Measurements from ENCODE around the gene CFAP99. TPM values are rescaled to one million over a fixed set of nuclear protein-coding genes. Genes with fewer than 3 reads are reported as not detected.

CFAP99 gene
- total RNA-seq, 1 donor from 2014 or later: not detected

- DNase-seq (ENCODE audit: low spot score): no peak
- H3K4me1 Mint-ChIP-seq (ENCODE audit: low read depth): peaks cover 43% of the 10 kb centered on the region
- H3K27me3 Mint-ChIP-seq (ENCODE audit: low read depth): no peaks in the 10 kb centered on the region
- intact Hi-C loops (cut with micrococcal nuclease): no loop called here
- H3K4me3 Mint-ChIP-seq (ENCODE audit: low read depth): no peak overlapping the region
- no peaks in the 10 kb centered on the region for H3K36me3 Mint-ChIP-seq (ENCODE audit: low read depth)
- no peak overlapping the region for H3K27ac Mint-ChIP-seq
- no peaks in the 10 kb centered on the region for H3K9me3 Mint-ChIP-seq
Measured at GRCh38 chr4:2408401-2408958, 10.3 kb upstream of the CFAP99 start.

- Mint-ChIP-seq H3K27ac (peak overlapping the region; percentile 9), H3K27me3 (ENCODE audit: low read depth) (no peaks in the 10 kb centered on the region), H3K4me1 (ENCODE audit: low read depth) (peaks cover 48% of the 10 kb centered on the region), H3K9me3 (no peaks in the 10 kb centered on the region), H3K36me3 (ENCODE audit: low read depth) (no peaks in the 10 kb centered on the region), H3K4me3 (ENCODE audit: low read depth) (no peak overlapping the region)
- DNase-seq (ENCODE audit: low spot score): no peak
- intact Hi-C loops (cut with micrococcal nuclease): no loop called here
Measured at GRCh38 chr4:2408976-2409375, 9.8 kb upstream of the CFAP99 start.

- Mint-ChIP-seq H3K4me1 (ENCODE audit: low read depth) (peaks cover 52% of the 10 kb centered on the region), H3K27ac (no peak overlapping the region), H3K9me3 (no peaks in the 10 kb centered on the region), H3K4me3 (ENCODE audit: low read depth) (no peak overlapping the region), H3K36me3 (ENCODE audit: low read depth) (no peaks in the 10 kb centered on the region), H3K27me3 (ENCODE audit: low read depth) (no peaks in the 10 kb centered on the region)
- DNase-seq (ENCODE audit: low spot score): no peak
- intact Hi-C loops (cut with micrococcal nuclease): no loop called here
Measured at GRCh38 chr4:2409381-2409783, 9.4 kb upstream of the CFAP99 start.

- H3K27me3 Mint-ChIP-seq (ENCODE audit: low read depth): peaks cover 8% of the 10 kb centered on the region
- H3K9me3 Mint-ChIP-seq: no peaks in the 10 kb centered on the region
- DNase-seq (ENCODE audit: low spot score): no peak
- peaks cover 5% of the 10 kb centered on the region for H3K36me3 Mint-ChIP-seq (ENCODE audit: low read depth)
- H3K4me1 Mint-ChIP-seq (ENCODE audit: low read depth): peaks cover 62% of the 10 kb centered on the region
- intact Hi-C loops (cut with micrococcal nuclease): loop anchor here (2.0 to 10.0 kb wide), 3 partner anchors 129 to 883 kb away; partner anchors contain the start of genes NSD2 and RGS12
- peak overlapping the region; percentile 96 for H3K27ac Mint-ChIP-seq
- H3K4me3 Mint-ChIP-seq (ENCODE audit: low read depth): peak overlapping the region; percentile 74
Measured at GRCh38 chr4:2411786-2412510, 6.8 kb upstream of the CFAP99 start.

- intact Hi-C loops (cut with micrococcal nuclease): loop anchor here (2.0 to 10.0 kb wide), 3 partner anchors 130 to 882 kb away; partner anchors contain the start of genes NSD2 and RGS12
- peak overlapping the region; percentile 96 for H3K27ac Mint-ChIP-seq
Measured at GRCh38 chr4:2412534-2412884, 6.2 kb upstream of the CFAP99 start.

GRCh38 chr4:2412885-2413716, 5.7 kb upstream of the CFAP99 start:
- peaks cover 14% of the 10 kb centered on the region for H3K27me3 Mint-ChIP-seq (ENCODE audit: low read depth)
- peaks cover 57% of the 10 kb centered on the region for H3K4me1 Mint-ChIP-seq (ENCODE audit: low read depth)
- H3K9me3 Mint-ChIP-seq: no peaks in the 10 kb centered on the region
- intact Hi-C loops (cut with micrococcal nuclease): loop anchor here (1.0 to 10.0 kb wide), 6 partner anchors 123 to 882 kb away; partner anchors contain the start of genes FAM193A, HAUS3, MXD4 and NSD2
- peak; percentile 91 for DNase-seq (ENCODE audit: low spot score)
- peak overlapping the region; percentile 96 for H3K27ac Mint-ChIP-seq
- peak overlapping the region; percentile 74 for H3K4me3 Mint-ChIP-seq (ENCODE audit: low read depth)
- H3K36me3 Mint-ChIP-seq (ENCODE audit: low read depth): peaks cover 5% of the 10 kb centered on the region

More at GRCh38 chr4:2412534-2412884, 6.2 kb upstream of the CFAP99 start:
- Mint-ChIP-seq H3K36me3 (ENCODE audit: low read depth) (peaks cover 5% of the 10 kb centered on the region), H3K4me1 (ENCODE audit: low read depth) (peaks cover 59% of the 10 kb centered on the region), H3K9me3 (no peaks in the 10 kb centered on the region), H3K27me3 (ENCODE audit: low read depth) (peaks cover 9% of the 10 kb centered on the region), H3K4me3 (ENCODE audit: low read depth) (peak overlapping the region; percentile 74)
- DNase-seq (ENCODE audit: low spot score): peak; percentile 71

GRCh38 chr4:2413821-2414610, 4.7 kb upstream of the CFAP99 start:
- H3K4me3 Mint-ChIP-seq (ENCODE audit: low read depth): peak overlapping the region; percentile 74
- DNase-seq (ENCODE audit: low spot score): no peak
- intact Hi-C loops (cut with micrococcal nuclease): loop anchor here (1.0 to 10.0 kb wide), 6 partner anchors 122 to 881 kb away; partner anchors contain the start of genes FAM193A, HAUS3, MXD4 and NSD2
- H3K36me3 Mint-ChIP-seq (ENCODE audit: low read depth): peaks cover 5% of the 10 kb centered on the region
- peaks cover 15% of the 10 kb centered on the region for H3K27me3 Mint-ChIP-seq (ENCODE audit: low read depth)
- H3K9me3 Mint-ChIP-seq: no peaks in the 10 kb centered on the region
- H3K27ac Mint-ChIP-seq: peak overlapping the region; percentile 96
- H3K4me1 Mint-ChIP-seq (ENCODE audit: low read depth): peaks cover 54% of the 10 kb centered on the region

GRCh38 chr4:2415213-2415612, 3.5 kb upstream of the CFAP99 start:
- intact Hi-C loops (cut with micrococcal nuclease): loop anchor here (10.0 kb wide), 1 partner anchor 880 kb away; the partner anchor contains the start of gene RGS12
- DNase-seq (ENCODE audit: low spot score): no peak
- H3K27me3 Mint-ChIP-seq (ENCODE audit: low read depth): peaks cover 27% of the 10 kb centered on the region
- no peak overlapping the region for H3K4me3 Mint-ChIP-seq (ENCODE audit: low read depth)
- peaks cover 63% of the 10 kb centered on the region for H3K4me1 Mint-ChIP-seq (ENCODE audit: low read depth)
- H3K36me3 Mint-ChIP-seq (ENCODE audit: low read depth): peaks cover 5% of the 10 kb centered on the region
- H3K9me3 Mint-ChIP-seq: no peaks in the 10 kb centered on the region
- no peak overlapping the region for H3K27ac Mint-ChIP-seq

- peak overlapping the region; percentile 59 for H3K4me3 Mint-ChIP-seq (ENCODE audit: low read depth)
- DNase-seq (ENCODE audit: low spot score): no peak
- H3K9me3 Mint-ChIP-seq: no peaks in the 10 kb centered on the region
- H3K36me3 Mint-ChIP-seq (ENCODE audit: low read depth): peaks cover 5% of the 10 kb centered on the region
- H3K27ac Mint-ChIP-seq: no peak overlapping the region
- H3K27me3 Mint-ChIP-seq (ENCODE audit: low read depth): peaks cover 35% of the 10 kb centered on the region
- H3K4me1 Mint-ChIP-seq (ENCODE audit: low read depth): peaks cover 60% of the 10 kb centered on the region
- intact Hi-C loops (cut with micrococcal nuclease): loop anchor here (10.0 kb wide), 1 partner anchor 879 kb away; the partner anchor contains the start of gene RGS12
Measured at GRCh38 chr4:2415881-2416563, 2.7 kb upstream of the CFAP99 start.

GRCh38 chr4:2416564-2417225, 2.1 kb upstream of the CFAP99 start:
- Mint-ChIP-seq H3K4me3 (ENCODE audit: low read depth) (peak overlapping the region; percentile 59), H3K27ac (no peak overlapping the region), H3K9me3 (no peaks in the 10 kb centered on the region), H3K4me1 (ENCODE audit: low read depth) (peaks cover 53% of the 10 kb centered on the region), H3K27me3 (ENCODE audit: low read depth) (peaks cover 40% of the 10 kb centered on the region), H3K36me3 (ENCODE audit: low read depth) (peaks cover 5% of the 10 kb centered on the region)
- no peak for DNase-seq (ENCODE audit: low spot score)
- intact Hi-C loops (cut with micrococcal nuclease): loop anchor here (10.0 kb wide), 1 partner anchor 878 kb away; the partner anchor contains the start of gene RGS12

GRCh38 chr4:2417226-2417764, 1.5 kb upstream of the CFAP99 start:
- peaks cover 5% of the 10 kb centered on the region for H3K36me3 Mint-ChIP-seq (ENCODE audit: low read depth)
- intact Hi-C loops (cut with micrococcal nuclease): loop anchor here (10.0 kb wide), 1 partner anchor 878 kb away; the partner anchor contains the start of gene RGS12
- no peak for DNase-seq (ENCODE audit: low spot score)
- H3K9me3 Mint-ChIP-seq: no peaks in the 10 kb centered on the region
- no peak overlapping the region for H3K27ac Mint-ChIP-seq
- peak overlapping the region; percentile 88 for H3K4me3 Mint-ChIP-seq (ENCODE audit: low read depth)
- peaks cover 47% of the 10 kb centered on the region for H3K4me1 Mint-ChIP-seq (ENCODE audit: low read depth)
- H3K27me3 Mint-ChIP-seq (ENCODE audit: low read depth): peaks cover 44% of the 10 kb centered on the region

Measured in activated T-helper 2 cell treated with anti-CD3 and anti-CD28 coated beads, Interferon-gamma antibody, Interleukin-2, Interleukin-4, amounts not matched to agents 10 μg/mL and 5 μg/mL and 100 μg/mL, durations not matched to agents 14 hours and 24 hours and 36 hours (primary cell).